Urinary bladder (tissue), 4 donors: Measurements from ENCODE around the gene CYFIP1. TPM values are rescaled to one million over a fixed set of nuclear protein-coding genes. Genes with fewer than 3 reads are reported as not detected.

ENCODE experiments used
- DNase-seq: peaks from one replicate; pipeline ENCODE4 v3.0.0-alpha.2; 2015; ENCODE audit errors: extremely low spot score
- H3K27ac ChIP-seq: one replicate; pipeline ENCODE4 v1.5.1; 2013; ENCODE audit warnings: low read depth, mild to moderate bottlenecking, moderate library complexity
- H3K36me3 ChIP-seq: one replicate; pipeline ENCODE4 v1.6.1; 2013; ENCODE audit warnings: mild to moderate bottlenecking, moderate library complexity; ENCODE audit not compliant: insufficient read depth
- H3K4me1 ChIP-seq: one replicate; pipeline ENCODE4 v1.6.1; 2013; ENCODE audit warnings: mild to moderate bottlenecking, moderate library complexity; ENCODE audit not compliant: insufficient read depth
- H3K4me3 ChIP-seq: one replicate; pipeline ENCODE4 v1.5.1; 2013; ENCODE audit warnings: low read depth, low read length
- WGBS: extraction: QIAGEN DNeasy Blood & Tissue Kit; methylation state at CpG from one replicate; pipeline ENCODE4 v1.1.7; 2013; 5-methylcytosine and 5-hydroxymethylcytosine counted together
- polyA plus RNA-seq: library from polyadenylated mRNA; stranded (reverse); fragments of 200-250 nt; gene quantifications from one replicate; pipeline ENCODE4 v1.2.3, GENCODE V29; 2013
- total RNA-seq: library from RNA; depleted of rRNA; stranded (reverse); fragments of >200 nt; gene quantifications from one replicate; pipeline ENCODE4 v1.2.3, GENCODE V29; 2014
- donor health status: healthy with polysubstance abuse.
- donor health status: healthy.

Gene CYFIP1
- total and polyA plus RNA-seq, 2 donors, result 49.6 to 85.0 TPM

DNA sequence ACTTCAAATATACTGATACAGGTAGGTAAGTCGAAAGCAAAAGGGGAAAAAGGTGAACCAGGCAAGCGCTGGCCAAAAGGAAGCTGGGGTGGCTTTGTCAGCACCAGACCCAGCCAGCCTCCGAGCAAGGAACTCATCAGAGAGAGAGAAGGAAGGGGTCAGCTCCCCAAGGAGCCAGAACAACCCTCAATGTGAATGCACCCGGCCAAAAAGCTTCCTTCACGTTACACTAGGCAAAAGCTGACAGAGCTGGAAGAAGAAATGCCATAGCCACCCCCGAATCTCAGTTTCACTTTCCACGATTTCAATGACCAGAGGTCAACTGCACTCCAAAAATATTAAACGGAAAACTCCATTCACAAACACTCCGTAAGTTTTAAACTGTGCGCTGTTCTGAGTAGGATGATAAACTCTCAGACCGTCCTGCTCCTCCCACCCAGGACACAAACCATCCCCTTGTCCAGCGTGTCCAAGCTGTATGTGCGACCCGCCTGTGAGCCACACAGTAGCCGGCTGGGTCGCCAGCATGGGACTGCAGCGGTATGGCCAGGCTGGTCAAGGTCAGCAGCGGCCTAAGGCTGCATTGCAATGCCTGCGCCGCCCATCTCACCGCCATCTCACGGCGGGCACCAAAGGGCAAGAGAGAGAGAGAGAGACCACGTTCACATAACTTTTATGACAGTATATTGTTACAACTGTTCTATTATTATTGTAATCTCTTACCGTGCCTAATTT is 29.7 kb downstream of the CYFIP1 start:
- 81% methylated on average over 25 of the region's 25 CpGs for WGBS

DNA sequence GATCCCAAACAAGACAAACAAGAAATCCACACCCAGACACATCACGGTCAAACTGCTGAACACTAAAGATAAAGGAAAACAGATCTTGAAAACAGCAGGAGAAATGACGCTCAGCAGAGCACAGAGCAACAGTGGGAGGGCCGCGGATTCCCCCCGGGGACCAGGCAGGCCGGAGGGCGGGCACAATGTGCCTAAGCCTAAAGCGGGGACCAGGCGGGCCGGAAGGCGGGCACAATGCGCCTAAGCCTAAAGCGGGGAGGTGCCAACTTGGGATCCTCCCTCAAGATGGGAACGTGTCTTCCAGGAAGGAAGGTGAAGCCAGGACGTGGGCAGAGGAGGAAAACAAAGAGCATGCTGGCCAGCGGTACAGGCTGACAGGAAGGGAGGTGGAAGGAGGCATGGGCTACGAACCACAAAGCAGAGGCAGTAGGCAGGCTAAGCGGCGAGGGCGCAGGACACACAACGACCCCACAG is 31.1 kb downstream of the CYFIP1 start:
- DNase-seq, result no peak
- 27% methylated on average over 21 of the region's 21 CpGs for WGBS
- H3K27ac ChIP-seq, result peak overlapping the region; percentile 71
- peaks cover 2% of the 10 kb centered on the region for H3K36me3 ChIP-seq
- no peaks in the 10 kb centered on the region for H3K4me1 ChIP-seq
- H3K4me3 ChIP-seq, result peak overlapping the region; percentile 7

More for the DNA sequence above, 29.7 kb downstream of the CYFIP1 start:
- no peak overlapping the region for H3K4me3 ChIP-seq
- no peak overlapping the region for H3K27ac ChIP-seq
- no peak for DNase-seq
- H3K4me1 ChIP-seq, result no peaks in the 10 kb centered on the region
- no peaks in the 10 kb centered on the region for H3K36me3 ChIP-seq

DNA sequence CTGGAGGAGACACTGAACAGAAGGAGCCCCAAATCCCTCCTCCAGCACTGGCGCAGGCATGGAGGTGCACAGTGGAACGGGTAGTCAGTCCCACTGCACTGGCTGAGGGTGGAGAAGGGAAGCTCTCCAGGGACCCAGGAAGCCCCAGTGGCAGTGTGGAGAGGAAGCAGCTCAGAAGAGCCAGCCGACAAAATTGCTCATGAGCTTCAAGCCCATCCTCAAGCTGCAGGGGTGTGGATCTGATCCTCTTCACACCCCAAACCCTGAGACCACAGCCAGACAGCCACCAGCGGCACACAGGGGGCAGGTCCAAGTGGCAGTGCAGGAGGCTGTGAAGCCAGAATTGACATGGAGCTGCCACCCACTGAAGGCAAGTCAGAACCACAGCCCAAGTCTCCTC is 32.1 kb downstream of the CYFIP1 start:
- DNase-seq, result no peak
- Histone ChIP-seq H3K27ac (no peak overlapping the region), H3K4me3 (no peak overlapping the region), H3K36me3 (peaks cover 2% of the 10 kb centered on the region), H3K4me1 (no peaks in the 10 kb centered on the region)
- 79% methylated on average over 4 of the region's 4 CpGs for WGBS

DNA sequence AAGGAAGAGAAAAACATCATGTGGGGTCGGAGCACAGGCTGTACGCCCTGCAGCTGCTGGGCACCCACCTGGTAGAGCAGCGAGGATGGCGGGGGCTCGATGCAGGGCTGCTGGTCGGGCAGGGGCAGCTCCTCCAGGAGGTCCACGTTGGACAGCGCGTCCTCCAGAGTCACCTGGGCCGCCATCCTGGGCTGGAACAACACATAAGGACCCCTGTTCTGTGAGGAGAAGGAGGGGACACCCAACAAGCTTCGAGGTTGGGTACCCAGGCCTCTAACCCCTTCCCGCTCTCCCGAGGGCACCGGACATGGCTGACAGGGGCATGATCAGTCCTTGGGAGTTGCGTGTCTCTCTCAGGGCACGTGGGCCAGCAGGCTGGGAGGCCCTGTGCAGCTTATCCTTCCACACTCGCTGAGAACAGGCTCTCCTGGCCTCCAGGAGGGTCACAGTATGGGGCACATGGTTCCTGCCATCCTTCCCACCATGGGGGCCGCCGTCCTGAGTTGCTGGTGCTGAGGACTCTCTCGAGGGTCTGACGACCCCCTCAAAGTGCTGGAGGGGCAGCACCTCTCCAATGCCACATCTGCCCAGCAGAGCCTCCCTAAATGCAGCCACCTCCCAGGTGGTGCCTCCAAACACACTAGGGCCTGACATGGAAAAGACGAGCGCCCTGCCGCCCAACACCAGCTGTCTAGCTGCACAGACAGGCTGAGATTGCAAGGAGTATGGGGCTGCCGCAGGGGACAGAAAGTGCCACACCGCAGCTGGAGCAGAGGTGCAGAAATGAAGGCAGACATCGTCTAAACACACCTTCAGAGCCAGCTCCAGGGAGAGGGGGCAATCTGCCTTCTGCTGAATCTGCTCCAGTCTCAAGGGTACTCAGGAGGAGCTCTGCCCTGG is 32.8 kb downstream of the CYFIP1 start:
- Histone ChIP-seq H3K27ac (no peak overlapping the region), H3K4me1 (no peaks in the 10 kb centered on the region), H3K36me3 (peaks cover 4% of the 10 kb centered on the region), H3K4me3 (no peak overlapping the region)
- 90% methylated on average over 27 of the region's 27 CpGs for WGBS
- no peak for DNase-seq

DNA sequence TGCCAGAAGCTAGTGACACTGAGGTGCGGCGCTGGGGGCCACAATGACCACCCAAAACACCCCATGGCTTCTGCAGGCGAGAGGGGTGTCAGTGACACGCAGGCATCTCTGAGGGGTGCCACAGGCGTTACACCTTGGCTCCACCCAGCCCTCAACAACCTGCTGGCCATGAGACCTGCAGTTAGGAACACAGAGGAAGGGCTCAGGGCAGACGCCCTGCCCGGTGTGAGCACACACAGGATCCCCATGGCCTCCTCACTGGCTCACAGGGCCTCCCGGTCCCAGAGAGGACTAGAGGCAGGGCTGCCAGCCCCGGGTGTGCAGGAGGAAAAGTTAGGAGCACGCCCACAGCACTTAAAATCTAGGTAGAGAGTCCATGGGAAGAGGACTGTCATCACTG is 35.1 kb downstream of the CYFIP1 start:
- DNase-seq, result no peak

DNA sequence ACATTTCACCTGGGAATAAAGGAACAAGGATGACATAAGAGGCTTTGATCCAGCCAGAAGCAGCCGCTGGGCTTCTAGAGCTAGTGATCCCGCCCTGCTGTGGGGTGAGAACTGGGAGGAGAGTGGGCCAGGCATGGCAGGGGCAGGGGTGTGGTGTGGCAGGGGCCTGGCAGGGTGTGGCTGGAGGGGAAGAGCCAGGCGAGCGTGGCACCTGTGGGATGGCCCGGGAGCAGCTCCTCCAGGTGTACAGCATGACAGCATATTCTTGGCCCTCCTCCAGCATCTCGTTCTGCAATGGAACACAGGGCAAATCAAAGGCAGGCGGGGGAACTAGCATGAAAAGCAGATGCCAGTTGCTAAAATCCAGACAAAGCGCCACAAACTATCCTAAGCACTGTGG is 35.5 kb downstream of the CYFIP1 start:
- DNase-seq, result no peak
- WGBS, result 78% methylated on average over 8 of the region's 8 CpGs
- H3K4me1 ChIP-seq, result no peaks in the 10 kb centered on the region
- peaks cover 4% of the 10 kb centered on the region for H3K36me3 ChIP-seq
- no peak overlapping the region for H3K4me3 ChIP-seq
- H3K27ac ChIP-seq, result no peak overlapping the region

More for the DNA sequence above, 35.1 kb downstream of the CYFIP1 start:
- H3K36me3 ChIP-seq, result peaks cover 4% of the 10 kb centered on the region
- WGBS, result 92% methylated on average over 10 of the region's 10 CpGs
- H3K27ac ChIP-seq, result no peak overlapping the region
- no peak overlapping the region for H3K4me3 ChIP-seq
- H3K4me1 ChIP-seq, result no peaks in the 10 kb centered on the region

DNA sequence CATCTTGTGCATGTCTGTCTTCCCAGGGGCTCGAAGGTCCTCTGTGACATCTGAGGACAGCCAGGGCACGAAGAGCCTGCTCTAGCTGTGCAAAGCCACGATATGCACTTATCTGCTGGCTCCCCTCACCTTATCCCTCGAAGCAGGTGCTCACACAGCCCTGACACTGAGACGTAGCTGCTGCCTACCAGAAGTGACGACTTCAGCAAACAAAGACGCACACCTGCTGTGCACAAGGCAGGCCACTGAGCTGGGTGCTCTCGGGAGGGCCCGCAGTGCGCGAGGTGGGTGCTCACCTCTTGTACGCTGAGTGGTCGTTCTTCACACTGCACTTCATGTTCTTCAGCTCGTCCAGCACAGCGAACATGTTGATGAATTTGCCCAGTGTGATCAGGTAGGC is 37.3 kb downstream of the CYFIP1 start:
- WGBS, result 95% methylated on average over 15 of the region's 15 CpGs
- no peaks in the 10 kb centered on the region for H3K4me1 ChIP-seq
- no peak overlapping the region for H3K4me3 ChIP-seq
- H3K36me3 ChIP-seq, result peaks cover 4% of the 10 kb centered on the region
- H3K27ac ChIP-seq, result no peak overlapping the region
- DNase-seq, result no peak

DNA sequence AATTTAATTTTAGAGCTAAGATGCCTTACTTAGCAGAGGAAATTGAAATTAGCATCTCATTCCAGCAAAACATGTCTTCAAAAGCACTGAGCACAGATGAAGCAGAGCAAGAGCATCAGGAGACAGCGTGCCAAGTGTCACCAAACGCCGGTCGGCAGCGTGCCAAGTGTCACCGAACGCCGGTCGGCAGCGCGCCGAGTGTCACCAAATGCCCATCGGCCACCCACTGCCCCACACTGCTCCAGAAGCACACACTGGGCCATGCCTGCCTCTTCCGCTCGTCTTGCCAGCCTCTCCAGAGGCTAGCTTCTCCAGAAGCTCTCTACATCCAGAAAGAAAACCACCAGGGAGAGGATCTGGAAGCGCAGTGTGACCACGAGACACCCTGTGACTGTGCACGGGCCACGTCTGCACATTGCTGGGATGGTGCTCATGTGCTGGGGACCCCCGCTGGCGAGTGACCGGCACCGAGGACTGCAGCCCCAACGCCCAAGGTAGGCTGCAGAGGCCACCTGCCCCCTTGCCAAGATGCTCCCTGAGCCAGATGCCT is 37.8 kb downstream of the CYFIP1 start:
- Histone ChIP-seq H3K27ac (no peak overlapping the region), H3K36me3 (peaks cover 4% of the 10 kb centered on the region), H3K4me3 (no peak overlapping the region), H3K4me1 (no peaks in the 10 kb centered on the region)
- no peak for DNase-seq
- 90% methylated on average over 24 of the region's 24 CpGs for WGBS

DNA sequence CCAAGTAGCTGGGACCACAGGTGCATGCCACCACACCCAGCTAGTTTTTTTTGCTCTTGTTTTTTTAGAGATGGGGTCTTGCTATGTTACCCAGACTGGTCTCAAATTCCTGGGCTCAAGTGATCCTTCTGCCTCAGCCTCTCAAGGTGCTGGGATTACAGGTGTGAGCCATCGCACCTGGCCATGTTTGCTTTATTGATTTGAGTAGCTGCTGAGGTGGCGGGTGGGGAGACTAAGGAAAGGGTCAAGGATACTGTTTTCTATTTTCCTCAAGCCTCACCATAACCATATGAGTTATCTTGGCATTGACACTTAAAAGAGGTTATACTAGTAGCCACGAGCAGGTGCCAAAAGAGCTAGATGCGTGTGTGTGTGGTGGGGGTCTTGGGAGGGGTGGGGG is 39.0 kb downstream of the CYFIP1 start:
- WGBS, result 95% methylated on average over 4 of the region's 4 CpGs
- no peak for DNase-seq
- H3K36me3 ChIP-seq, result peaks cover 6% of the 10 kb centered on the region

DNA sequence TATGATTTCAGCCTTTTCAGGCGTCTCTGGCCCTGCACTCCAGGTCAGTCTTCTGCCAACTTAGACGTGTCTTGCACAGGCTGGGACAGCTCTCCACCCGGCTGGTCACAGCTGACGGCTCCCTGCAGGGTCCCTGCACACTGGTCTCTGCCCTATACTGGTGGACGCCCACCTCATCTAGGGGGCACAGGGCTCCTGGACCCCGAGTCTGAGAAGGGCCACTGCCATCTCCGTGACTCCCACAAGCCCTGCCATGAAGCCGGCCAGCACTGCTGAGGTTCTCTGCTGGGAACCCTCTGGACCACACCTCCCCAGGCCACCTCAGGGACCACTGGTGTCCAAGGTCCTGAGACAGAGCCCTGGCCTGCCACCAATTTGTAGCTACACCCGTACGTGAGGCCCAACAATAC is 40.5 kb downstream of the CYFIP1 start:
- no peak overlapping the region for H3K4me3 ChIP-seq
- no peaks in the 10 kb centered on the region for H3K4me1 ChIP-seq
- peaks cover 4% of the 10 kb centered on the region for H3K36me3 ChIP-seq
- DNase-seq, result no peak
- H3K27ac ChIP-seq, result no peak overlapping the region
- WGBS, result 79% methylated on average over 10 of the region's 10 CpGs

More for the DNA sequence above, 39.0 kb downstream of the CYFIP1 start:
- Histone ChIP-seq H3K4me3 (no peak overlapping the region), H3K27ac (no peak overlapping the region), H3K4me1 (no peaks in the 10 kb centered on the region)

DNA sequence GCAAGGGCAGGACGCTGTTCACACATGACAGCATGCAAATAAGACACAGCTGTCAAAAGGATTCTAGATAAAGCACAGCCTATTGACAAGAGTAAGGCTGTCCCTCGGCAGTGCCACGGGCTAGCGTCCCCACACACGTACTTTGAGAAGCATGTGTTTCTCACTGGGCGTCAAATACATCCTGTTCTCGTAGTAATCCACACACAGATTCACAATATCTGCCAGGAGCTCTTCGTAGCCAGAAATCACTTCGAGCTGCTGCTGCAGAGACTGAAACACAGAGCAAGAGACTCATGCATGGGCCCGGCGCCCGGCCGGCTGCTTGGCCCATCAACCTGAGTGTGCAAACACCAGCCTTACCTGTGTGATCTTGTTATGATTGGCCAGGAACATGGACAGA is 41.1 kb downstream of the CYFIP1 start:
- Histone ChIP-seq H3K4me1 (no peaks in the 10 kb centered on the region), H3K27ac (no peak overlapping the region), H3K4me3 (no peak overlapping the region), H3K36me3 (peaks cover 4% of the 10 kb centered on the region)
- no peak for DNase-seq
- 84% methylated on average over 13 of the region's 13 CpGs for WGBS

DNA sequence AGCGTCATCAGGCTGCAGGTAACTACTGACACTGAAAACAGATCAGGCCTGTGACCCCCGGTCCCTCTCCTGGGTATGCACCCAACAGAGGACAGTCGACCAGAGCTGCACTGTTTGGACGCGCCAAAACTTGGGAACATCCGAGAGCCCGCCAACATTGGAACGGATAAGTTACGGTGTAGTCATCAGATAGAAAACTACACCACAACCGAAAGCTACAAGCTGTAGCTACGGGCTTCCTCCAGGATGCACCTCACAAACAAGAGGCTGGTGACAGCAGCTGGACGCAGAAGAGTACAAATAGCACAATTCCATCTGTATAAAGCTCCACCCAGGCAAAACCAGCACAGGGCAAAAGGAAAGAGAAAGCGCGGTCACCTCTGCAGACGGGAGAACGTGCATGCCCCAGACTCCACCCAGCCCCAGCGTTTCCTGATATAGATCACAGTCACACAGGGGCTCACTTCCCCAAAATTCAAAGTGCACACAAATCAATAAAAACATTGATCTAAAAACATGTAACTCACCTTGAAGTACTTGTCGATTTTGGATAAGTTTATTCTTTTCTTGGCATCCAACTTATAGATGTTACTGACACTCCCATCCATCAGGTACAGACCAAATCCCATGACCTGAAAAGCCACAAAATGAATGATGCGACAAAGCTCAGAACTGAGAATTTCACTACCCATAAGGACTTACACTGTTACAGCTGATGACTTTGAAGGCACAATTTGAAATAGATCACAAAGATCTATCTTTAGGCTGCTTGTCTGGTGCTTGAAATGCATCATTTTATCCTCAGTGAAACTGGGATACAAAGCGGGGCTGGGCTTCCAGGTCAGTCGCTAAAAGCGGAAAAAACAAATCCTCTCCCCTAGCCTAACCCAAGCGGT is 43.3 kb downstream of the CYFIP1 start:
- Histone ChIP-seq H3K4me3 (no peak overlapping the region), H3K36me3 (peaks cover 3% of the 10 kb centered on the region), H3K27ac (no peak overlapping the region), H3K4me1 (no peaks in the 10 kb centered on the region)
- no peak for DNase-seq
- WGBS, result 93% methylated on average over 23 of the region's 23 CpGs

DNA sequence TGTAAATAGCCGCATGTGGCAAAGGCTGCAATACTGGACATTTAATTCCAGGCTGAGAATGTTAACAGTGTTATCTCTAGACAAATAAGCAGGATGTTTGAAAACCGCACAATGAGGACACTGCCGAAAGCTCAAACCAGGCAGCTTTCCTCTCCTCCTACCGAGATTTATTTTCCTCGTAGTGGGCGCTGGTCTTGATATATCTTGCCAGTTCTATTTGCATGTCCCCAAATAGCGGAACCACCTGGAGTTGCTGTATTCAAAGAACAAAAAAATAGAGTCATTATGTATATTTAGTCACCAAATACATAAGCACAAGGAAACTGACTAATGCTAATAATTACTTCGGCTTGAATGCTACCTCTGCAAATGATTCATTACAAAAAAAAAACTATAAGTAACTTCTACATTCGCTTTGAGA is 46.5 kb downstream of the CYFIP1 start:
- no peaks in the 10 kb centered on the region for H3K4me1 ChIP-seq
- no peak overlapping the region for H3K27ac ChIP-seq
- H3K36me3 ChIP-seq, result peaks cover 3% of the 10 kb centered on the region
- DNase-seq, result no peak
- 96% methylated on average over 9 of the region's 9 CpGs for WGBS
- H3K4me3 ChIP-seq, result no peak overlapping the region
